Transverse colon (tissue), 4 donors: ENCODE results near the gene GTF3C4.

Source experiments
- POLR2AphosphoS5 ChIP-seq, 3 donors: sonication (generic); formaldehyde crosslinking; IDR thresholded peaks; one replicate each; pipeline ENCODE4 v1.6.1; 2016; ENCODE audit warnings: antibody characterized with exemption in 3 of 3
- TF ChIP-seq, protein P1 (sequence below), 5 experiments: fragments of 200-600 bp in 3 of 5; fragments of 450-650 bp in 2 of 5; sonication (generic) in 3 of 5; IDR thresholded peaks; 1 replicate in 2 of 5; 2 replicates in 3 of 5; pipeline ENCODE4 v1.5.1; 2016 to 2017; ENCODE audit warnings: antibody characterized with exemption in 5 of 5, inconsistent platforms in 3 of 5, mild to moderate bottlenecking in 2 of 5, moderate library complexity in 1 of 5

- TF ChIP-seq, protein P1, sequence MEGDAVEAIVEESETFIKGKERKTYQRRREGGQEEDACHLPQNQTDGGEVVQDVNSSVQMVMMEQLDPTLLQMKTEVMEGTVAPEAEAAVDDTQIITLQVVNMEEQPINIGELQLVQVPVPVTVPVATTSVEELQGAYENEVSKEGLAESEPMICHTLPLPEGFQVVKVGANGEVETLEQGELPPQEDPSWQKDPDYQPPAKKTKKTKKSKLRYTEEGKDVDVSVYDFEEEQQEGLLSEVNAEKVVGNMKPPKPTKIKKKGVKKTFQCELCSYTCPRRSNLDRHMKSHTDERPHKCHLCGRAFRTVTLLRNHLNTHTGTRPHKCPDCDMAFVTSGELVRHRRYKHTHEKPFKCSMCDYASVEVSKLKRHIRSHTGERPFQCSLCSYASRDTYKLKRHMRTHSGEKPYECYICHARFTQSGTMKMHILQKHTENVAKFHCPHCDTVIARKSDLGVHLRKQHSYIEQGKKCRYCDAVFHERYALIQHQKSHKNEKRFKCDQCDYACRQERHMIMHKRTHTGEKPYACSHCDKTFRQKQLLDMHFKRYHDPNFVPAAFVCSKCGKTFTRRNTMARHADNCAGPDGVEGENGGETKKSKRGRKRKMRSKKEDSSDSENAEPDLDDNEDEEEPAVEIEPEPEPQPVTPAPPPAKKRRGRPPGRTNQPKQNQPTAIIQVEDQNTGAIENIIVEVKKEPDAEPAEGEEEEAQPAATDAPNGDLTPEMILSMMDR (IDR thresholded peaks at IDR 0.05): no peak
- TF ChIP-seq POLR2AphosphoS5 (IDR thresholded peaks at IDR 0.05): no peak
Measured at GRCh38 chr9:132739710-132740310, 69.5 kb downstream of the GTF3C4 start.
